Embryonic facial prominence (tissue), 1 donor: ENCODE results near the gene C12orf43.

Experiments used
- DNase-seq: peaks from one replicate; pipeline ENCODE4 v3.0.0-alpha.2; 2016; ENCODE audit errors: extremely low spot score

Gene C12orf43

DNA sequence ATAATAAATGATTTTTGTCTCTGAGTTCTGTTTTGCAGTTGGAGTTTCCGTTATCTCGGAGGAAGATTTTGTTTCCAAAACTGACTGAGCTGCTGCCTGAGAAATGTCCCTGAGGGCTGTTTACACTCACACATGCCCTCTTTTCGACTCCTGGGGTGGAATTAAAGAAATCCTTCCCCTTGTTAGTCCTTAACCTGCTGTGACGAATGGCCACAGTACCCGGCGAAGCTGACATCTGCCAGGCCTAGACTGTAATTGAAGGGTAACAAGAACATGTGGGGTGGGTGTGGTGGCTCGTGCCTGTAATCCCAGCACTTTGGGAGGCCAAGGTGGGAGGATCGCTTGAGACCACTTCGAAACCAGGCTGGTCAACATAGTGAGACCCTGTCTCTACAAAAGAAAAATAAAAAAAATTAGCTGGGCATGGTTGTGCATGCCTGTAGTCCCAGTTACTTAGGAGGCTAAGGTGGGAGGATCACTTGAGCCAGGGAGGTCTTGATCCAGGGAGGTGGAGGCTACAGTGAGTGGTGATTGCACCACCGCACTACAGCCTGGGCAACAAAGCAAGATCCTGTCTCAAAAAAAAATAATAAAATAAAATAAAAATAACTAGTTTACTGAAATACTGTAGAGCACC lies 14.4 kb upstream of the C12orf43 start:
- no peak for DNase-seq

DNA sequence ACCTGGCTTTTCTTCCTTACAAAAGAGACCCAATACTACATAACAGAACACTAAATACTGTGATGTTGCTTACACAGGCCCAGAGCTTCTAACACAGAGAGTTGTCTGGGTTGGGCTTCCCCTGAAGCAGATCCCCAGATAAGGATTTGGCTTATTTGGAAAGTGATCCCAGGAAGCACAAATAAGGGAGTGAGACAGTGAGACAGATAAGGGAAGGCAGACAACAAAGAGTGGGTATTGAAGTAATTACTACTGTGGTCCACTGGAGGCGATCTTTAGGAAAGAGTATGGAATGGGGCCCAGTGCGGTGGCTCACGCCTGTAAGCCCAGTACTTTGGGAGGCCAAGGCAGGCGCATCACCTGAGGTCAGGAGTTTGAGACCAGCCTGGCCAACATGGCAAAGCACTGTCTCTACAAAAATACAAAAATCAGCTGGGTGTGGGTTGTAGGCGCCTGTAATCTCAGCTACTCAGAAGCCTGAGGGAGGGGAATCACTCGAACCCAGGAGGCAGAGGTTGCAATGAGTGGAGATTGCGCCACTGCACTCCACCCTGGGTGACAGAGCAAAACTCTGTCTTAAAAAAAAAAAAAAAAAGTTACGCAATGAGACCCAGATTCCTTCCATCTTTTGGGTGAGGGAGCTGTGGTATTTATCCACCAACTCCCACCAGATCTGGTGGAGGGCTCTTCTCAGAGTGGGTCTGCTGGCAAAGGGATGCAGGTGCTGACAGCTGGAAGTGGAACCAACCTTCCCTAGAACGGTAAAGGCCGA lies 10.2 kb upstream of the C12orf43 start:
- no peak for DNase-seq

GRCh38 chr12:121025442-121026226 lies 9.3 kb upstream of the C12orf43 start:
- no peak for DNase-seq

DNA sequence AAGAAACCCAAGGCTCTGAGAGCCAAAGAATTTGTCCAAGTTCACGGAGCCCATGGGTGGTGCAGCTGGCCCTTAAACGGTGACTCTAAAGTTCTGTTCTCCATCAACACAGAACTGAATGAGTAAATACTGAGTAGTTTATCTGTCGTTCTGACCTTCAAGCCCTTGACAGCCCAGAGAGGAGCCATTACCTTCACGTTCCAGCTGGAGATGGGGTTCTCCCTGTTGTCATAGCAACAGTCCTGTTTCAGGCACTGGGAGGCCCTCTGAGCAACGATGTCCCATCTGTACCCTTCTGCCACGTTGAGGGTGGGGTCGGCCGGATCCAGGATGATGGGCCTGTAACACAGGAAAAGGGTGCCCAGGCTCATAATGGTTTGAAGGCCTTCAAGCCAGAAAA lies 7.5 kb upstream of the C12orf43 start:
- no peak for DNase-seq

DNA sequence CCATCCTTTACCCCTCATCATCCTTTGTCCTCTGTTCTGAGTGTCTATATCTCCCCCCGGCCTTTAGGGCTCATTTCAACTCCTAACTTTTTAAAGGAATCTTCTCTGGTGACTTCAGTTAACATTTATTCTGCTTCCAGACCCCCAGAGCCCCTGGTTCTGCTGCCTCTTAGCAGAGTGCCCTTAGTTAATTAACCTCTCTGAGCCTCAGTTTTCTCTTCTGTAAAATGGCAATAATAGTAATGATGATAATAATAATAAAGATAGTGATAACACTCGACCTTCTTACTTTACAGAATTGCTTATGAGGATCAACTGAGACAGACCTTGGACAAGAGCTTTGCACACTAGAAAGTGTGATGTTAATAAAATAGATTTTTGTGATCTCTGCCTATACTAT lies 6.4 kb upstream of the C12orf43 start:
- DNase-seq: no peak

GRCh38 chr12:121021754-121022153 lies 5.5 kb upstream of the C12orf43 start:
- DNase-seq: no peak

GRCh38 chr12:121018860-121019617 lies 2.8 kb upstream of the C12orf43 start:
- DNase-seq: no peak

DNA sequence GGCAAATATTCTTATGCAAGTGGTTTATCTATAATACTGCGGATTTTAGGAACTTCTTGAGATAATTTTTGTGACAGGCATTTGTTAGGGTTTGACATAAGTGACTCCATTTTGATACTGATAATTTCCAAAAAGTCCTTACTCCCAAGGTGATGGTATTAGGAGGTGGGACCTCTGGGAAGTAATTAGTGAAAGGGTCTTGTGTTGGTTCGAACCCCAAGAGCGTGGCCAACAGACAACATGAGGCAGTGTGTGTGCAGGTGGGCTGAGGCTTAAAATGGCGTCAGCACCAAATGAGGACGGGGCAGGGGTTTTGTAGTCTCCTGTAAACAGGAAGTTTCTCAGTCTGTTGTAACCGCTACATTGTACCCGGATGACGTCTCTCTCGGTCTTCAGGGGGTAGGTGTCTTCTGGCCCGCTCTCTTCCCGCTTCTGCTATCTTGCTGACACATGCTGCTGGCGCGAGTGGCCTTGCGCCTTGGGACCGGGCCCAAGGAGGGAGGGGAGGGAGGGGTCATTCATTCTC lies 1.7 kb upstream of the C12orf43 start:
- no peak for DNase-seq

- DNase-seq: no peak
These were observed 2.6 kb downstream of the C12orf43 start for GRCh38 chr12:121013715-121014114.

GRCh38 chr12:121011820-121012219 lies 4.5 kb downstream of the C12orf43 start:
- DNase-seq: no peak

- no peak for DNase-seq
These were observed 5.4 kb downstream of the C12orf43 start for GRCh38 chr12:121010860-121011259.

DNA sequence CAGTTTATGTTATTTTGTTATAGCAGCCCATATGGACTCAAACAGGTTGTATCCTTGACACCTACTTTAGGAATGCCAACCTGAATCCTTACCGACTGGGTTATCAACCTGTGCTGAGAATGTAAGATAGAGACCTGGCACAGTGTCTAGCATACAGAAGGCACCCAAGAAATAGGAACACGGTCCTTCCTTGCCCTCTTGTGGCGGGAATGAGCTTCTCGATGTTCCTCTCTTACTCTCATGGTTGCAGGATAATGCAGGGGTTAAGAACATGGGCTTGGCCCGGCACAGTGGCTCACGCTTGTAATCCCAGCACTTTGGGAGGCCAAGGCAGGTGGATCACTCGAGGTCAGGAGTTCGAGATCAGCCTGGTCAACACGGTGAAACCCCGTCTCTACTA lies 6.5 kb downstream of the C12orf43 start:
- no peak for DNase-seq

DNA sequence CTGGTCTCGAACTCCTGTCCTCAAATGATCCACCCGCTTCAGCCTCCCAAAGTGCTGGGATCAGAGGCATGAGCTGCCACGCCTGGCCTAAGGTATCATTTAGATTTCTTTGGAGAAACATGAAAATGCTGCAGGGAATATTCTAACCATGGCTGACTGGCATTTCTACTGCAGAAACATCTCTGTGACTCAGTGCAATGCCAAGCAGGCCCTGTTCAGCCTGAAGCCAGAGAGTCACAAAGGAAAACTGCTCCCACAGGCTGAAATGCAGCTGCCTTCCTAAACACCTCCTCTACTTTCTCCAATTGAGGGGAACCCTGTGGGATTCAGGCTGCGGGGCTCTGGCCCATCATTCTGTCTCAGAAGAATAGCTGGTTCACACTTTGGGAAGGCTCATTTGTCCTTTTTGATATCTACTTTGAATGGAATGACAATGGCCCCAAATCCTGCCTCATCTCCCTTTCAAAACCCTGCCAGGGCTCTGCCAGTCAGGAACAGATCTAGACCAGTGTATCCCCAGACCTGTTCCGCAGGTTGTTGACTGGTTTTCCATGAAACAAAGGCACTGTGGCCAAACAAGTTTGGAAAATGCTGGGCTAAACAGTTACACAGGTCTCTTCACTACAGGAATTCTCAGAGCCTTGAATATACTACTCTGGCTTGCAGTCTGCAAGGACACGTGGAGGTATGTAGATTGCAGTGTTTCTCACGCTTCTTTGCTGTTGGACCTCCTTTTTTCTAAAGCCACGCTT lies 7.8 kb downstream of the C12orf43 start:
- DNase-seq: no peak

DNA sequence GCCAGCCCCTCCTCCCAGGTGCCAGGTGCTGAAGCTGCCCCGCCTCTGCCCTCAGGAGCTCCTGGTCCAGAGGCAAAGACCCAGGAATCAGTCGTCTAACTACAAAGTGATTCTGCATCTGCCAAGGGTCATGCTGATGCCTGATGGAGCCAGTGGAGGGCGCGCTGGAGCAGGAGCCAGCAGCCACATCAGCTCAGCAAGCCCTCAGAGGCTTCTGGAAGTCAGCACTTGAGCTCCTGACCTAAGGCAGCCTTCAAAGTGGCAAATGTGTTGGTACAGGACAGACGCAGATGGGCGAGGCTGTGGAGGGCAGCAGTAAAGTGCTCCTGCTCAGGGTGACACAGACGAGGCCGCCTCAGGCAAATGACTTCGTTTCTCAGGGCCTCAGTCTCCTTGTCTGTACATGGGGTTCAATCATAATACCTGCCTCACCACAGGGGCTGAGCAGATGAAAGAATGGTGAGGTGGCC lies 10.9 kb downstream of the C12orf43 start:
- DNase-seq: no peak

- no peak for DNase-seq
These were observed 12.0 kb downstream of the C12orf43 start for GRCh38 chr12:121004253-121004815.

DNA sequence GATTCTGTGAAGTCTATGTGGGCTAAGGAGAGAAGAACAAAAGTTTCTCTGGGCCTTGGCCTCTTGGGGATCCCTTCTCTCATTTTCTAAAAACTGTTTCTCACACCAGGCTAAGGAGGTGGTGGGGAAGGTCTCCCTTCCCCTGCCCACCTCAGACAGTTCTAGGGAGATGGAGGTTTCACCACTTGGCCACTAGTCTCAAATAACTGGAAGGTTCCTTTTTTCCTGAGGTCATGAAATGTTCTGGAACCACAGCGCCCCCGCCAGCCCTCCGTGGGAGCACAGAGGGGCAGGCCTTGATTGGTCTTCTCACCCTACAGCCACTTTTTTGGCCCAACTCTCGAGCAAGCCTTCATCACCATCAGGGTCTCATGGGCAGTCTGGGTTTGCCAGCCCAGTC lies 12.6 kb downstream of the C12orf43 start:
- no peak for DNase-seq

DNA sequence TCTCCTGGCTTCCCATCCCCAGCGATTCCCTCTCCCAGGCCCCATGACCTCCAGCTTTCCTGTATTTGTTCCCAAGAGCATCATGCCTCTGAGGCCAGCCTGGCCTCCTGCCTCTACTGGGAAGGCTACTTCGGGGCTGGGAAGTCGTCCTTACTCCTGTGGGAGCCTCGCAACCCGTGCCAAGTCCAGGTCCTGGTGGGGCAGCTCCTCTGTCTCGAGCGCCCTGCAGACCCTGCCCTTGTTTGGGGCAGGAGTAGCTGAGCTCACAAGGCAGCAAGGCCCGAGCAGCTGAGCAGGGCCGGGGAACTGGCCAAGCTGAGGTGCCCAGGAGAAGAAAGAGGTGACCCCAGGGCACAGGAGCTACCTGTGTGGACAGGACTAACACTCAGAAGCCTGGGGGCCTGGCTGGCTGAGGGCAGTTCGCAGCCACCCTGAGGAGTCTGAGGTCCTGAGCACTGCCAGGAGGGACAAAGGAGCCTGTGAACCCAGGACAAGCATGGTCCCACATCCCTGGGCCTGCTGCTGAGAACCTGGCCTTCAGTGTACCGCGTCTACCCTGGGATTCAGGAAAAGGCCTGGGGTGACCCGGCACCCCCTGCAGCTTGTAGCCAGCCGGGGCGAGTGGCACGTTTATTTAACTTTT lies 14.3 kb downstream of the C12orf43 start:
- no peak for DNase-seq

- DNase-seq: no peak
These were observed 15.2 kb downstream of the C12orf43 start for GRCh38 chr12:121001060-121001459.

DNA sequence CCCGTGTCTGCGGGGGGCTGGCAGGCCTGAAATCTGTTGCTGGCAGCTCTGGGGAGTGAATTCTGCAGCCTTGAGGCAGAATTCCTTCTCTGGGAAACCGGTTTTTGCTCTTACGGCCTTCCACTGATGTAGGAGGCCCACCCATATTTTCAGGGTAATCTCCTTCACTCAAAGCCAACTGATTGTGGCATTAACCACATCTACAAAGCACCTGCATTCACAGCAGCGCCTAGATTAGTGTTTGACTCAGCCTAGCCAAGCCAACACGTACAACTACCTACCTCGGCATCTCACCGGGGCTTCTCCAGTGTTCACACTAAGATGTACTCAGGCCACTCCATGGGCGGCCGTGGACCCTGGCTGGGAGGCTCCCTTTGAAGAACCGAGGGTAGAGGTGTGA lies 15.8 kb downstream of the C12orf43 start:
- DNase-seq: no peak
